Measurements from ENCODE around the gene ADGRG1.

Gene ADGRG1

GRCh38 chr16:57647136-57647875 is 18.9 kb downstream of the ADGRG1 start:
- no peak overlapping the region for H3K27ac ChIP-seq
- TF ChIP-seq ZFX (IDR thresholded peaks at IDR 0.05; ENCODE audit: borderline replicate concordance) (no peak), CTCF (IDR thresholded peaks at IDR 0.05) (no peak)

GRCh38 chr16:57648125-57648524 is 19.7 kb downstream of the ADGRG1 start:
- TF ChIP-seq CTCF (IDR thresholded peaks at IDR 0.05) = no peak
- TF ChIP-seq ZFX (IDR thresholded peaks at IDR 0.05; ENCODE audit: borderline replicate concordance) = no peak
- H3K27ac ChIP-seq = no peak overlapping the region

GRCh38 chr16:57648581-57649442 is 20.4 kb downstream of the ADGRG1 start:
- no peak for TF ChIP-seq ZFX (IDR thresholded peaks at IDR 0.05; ENCODE audit: borderline replicate concordance)
- TF ChIP-seq CTCF (IDR thresholded peaks at IDR 0.05) = peak; percentile 98
- no peak overlapping the region for H3K27ac ChIP-seq

GRCh38 chr16:57649443-57649751 is 21.0 kb downstream of the ADGRG1 start:
- no peak overlapping the region for H3K27ac ChIP-seq
- TF ChIP-seq ZFX (IDR thresholded peaks at IDR 0.05; ENCODE audit: borderline replicate concordance) (no peak), CTCF (IDR thresholded peaks at IDR 0.05) (no peak)

GRCh38 chr16:57649846-57650245 is 21.4 kb downstream of the ADGRG1 start:
- H3K27ac ChIP-seq = no peak overlapping the region

GRCh38 chr16:57651344-57652333 is 23.2 kb downstream of the ADGRG1 start:
- H3K27ac ChIP-seq = no peak overlapping the region
- TF ChIP-seq CTCF (IDR thresholded peaks at IDR 0.05) (no peak), ZFX (IDR thresholded peaks at IDR 0.05; ENCODE audit: borderline replicate concordance) (no peak)

More at GRCh38 chr16:57649846-57650245, 21.4 kb downstream of the ADGRG1 start:
- TF ChIP-seq ZFX (IDR thresholded peaks at IDR 0.05; ENCODE audit: borderline replicate concordance) (no peak), CTCF (IDR thresholded peaks at IDR 0.05) (no peak)
